Loucy (cell line): ENCODE measurements around the gene NPIPB8.
"Not testable (repeated sequence)": the region's sequence is repeated elsewhere in the genome, so short reads cannot be mapped to it uniquely, and the experiment has no call there.

Source experiments
- H2AFZ ChIP-seq: fragments of 200-600 bp; sonication (generic); 2 replicates; pipeline ENCODE4 v1.6.0; 2016; ENCODE audit warnings: antibody characterized with exemption, mild to moderate bottlenecking, low read length, moderate library complexity
- H3F3A ChIP-seq: fragments of 200-600 bp; 2 replicates; pipeline ENCODE4 v1.6.0; 2016; ENCODE audit warnings: antibody characterized with exemption, low read depth, mild to moderate bottlenecking
- H3K27me3 ChIP-seq: fragments of 200-600 bp; sonication (generic); 2 replicates; pipeline ENCODE4 v1.6.1; 2014; ENCODE audit warnings: low read length, mild to moderate bottlenecking; ENCODE audit not compliant: insufficient read depth, poor library complexity, severe bottlenecking
- H3K36me3 ChIP-seq: fragments of 200-600 bp; sonication (generic); 2 replicates; pipeline ENCODE4 v1.6.1; 2016; ENCODE audit warnings: low read length; ENCODE audit not compliant: insufficient read depth
- H3K4me1 ChIP-seq: fragments of 200-600 bp; sonication (generic); 2 replicates; pipeline ENCODE4 v1.5.1; 2014; ENCODE audit warnings: low read length, mild to moderate bottlenecking; ENCODE audit not compliant: insufficient read depth, poor library complexity, severe bottlenecking
- H3K4me2 ChIP-seq: fragments of 200-600 bp; sonication (generic); 2 replicates; pipeline ENCODE4 v1.6.0; 2014; ENCODE audit warnings: antibody characterized with exemption, low read length, low read depth, mild to moderate bottlenecking; ENCODE audit not compliant: poor library complexity, severe bottlenecking
- H3K4me3 ChIP-seq: fragments of 200-600 bp; sonication (generic); 2 replicates; pipeline ENCODE4 v1.5.1; 2014; ENCODE audit warnings: low read length, mild to moderate bottlenecking, mixed read lengths; ENCODE audit not compliant: poor library complexity, severe bottlenecking
- H3K79me2 ChIP-seq: fragments of 200-600 bp; sonication (generic); 2 replicates; pipeline ENCODE4 v1.6.1; 2014; ENCODE audit warnings: low read length; ENCODE audit not compliant: insufficient read depth
- H3K9ac ChIP-seq: fragments of 200-600 bp; sonication (generic); 2 replicates; pipeline ENCODE4 v1.6.0; 2014; ENCODE audit warnings: mild to moderate bottlenecking, low read depth, low read length, moderate library complexity; ENCODE audit not compliant: poor library complexity, severe bottlenecking
- H3K9me2 ChIP-seq: fragments of 200-600 bp; sonication (generic); replicated peaks from 2 replicates; pipeline ENCODE4 v1.6.1; 2016; ENCODE audit warnings: low read depth, low read length, mixed read lengths
- H3K9me3 ChIP-seq: fragments of 200-600 bp; sonication (generic); 2 replicates; pipeline ENCODE4 v1.6.1; 2014; ENCODE audit warnings: mild to moderate bottlenecking, antibody characterized with exemption, low read length, low read depth; ENCODE audit not compliant: insufficient read depth
- H4K20me1 ChIP-seq: fragments of 200-600 bp; sonication (generic); 2 replicates; pipeline ENCODE4 v1.6.0; 2014; ENCODE audit warnings: antibody characterized with exemption, low read length, mild to moderate bottlenecking; ENCODE audit not compliant: insufficient read depth, poor library complexity, severe bottlenecking
- CTCF ChIP-seq: fragments of 200-600 bp; sonication (generic); conservative IDR thresholded peaks from 2 replicates; pipeline ENCODE4 v1.5.1; 2014; ENCODE audit warnings: mild to moderate bottlenecking, antibody characterized with exemption, low read length
- EZH2phosphoT487 ChIP-seq: fragments of 200-600 bp; IDR thresholded peaks from 2 replicates; pipeline ENCODE4 v1.6.1; 2018; ENCODE audit warnings: antibody characterized with exemption, mild to moderate bottlenecking, moderate library complexity, borderline replicate concordance

Gene NPIPB8

GRCh38 chr16:28592979-28593553 lies 44.8 kb upstream of the NPIPB8 start:
- Histone ChIP-seq H2AFZ (no peak overlapping the region), H3F3A (no peaks in the 10 kb centered on the region), H4K20me1 (no peaks in the 10 kb centered on the region), H3K4me3 (no peak overlapping the region), H3K9me2 (no peaks in the 10 kb centered on the region), H3K36me3 (peaks cover 42% of the 10 kb centered on the region; the same call in 1 of the 2 replicates), H3K9ac (no peak overlapping the region), H3K79me2 (no peaks in the 10 kb centered on the region), H3K4me1 (no peaks in the 10 kb centered on the region), H3K4me2 (no peak overlapping the region), H3K27me3 (no peaks in the 10 kb centered on the region), H3K9me3 (no peaks in the 10 kb centered on the region)
- TF ChIP-seq EZH2phosphoT487, result no peak
- no peak for TF ChIP-seq CTCF

- H3K9me2 ChIP-seq, H3K4me3 ChIP-seq, H3F3A ChIP-seq, H3K4me1 ChIP-seq, H4K20me1 ChIP-seq, H2AFZ ChIP-seq, H3K79me2 ChIP-seq, H3K9me3 ChIP-seq, H3K4me2 ChIP-seq, H3K9ac ChIP-seq, H3K27me3 ChIP-seq: not testable (repeated sequence)
- peaks cover 24% of the 10 kb centered on the region; the same call in 1 of the 2 replicates for H3K36me3 ChIP-seq
Observed at GRCh38 chr16:28595451-28595850, 42.4 kb upstream of the NPIPB8 start.

DNA sequence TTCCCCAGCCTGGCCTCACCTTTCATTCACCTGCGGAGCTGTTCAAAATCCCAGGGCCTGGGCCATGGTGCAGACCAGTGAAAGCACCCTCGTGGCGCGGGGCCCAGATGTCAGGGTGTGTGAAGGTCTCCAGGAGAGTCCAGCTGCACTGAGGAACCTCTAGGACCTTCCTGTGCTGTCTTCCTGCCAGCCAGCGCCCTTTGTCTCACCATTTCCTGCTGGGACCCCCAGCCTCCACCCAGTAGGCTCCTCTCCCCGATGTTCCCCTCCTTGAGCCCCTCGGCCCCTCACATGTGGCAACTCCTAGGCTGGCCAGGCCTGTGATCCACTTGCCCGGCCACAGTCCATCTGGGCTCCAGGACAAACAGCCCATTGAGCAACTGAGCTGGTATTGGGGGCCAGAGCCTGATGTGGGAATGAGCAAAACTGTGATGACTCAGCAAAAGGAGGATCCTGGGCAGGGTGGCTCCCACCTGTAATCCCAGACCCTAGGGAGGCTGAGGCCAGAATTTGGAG lies 41.7 kb upstream of the NPIPB8 start:
- Histone ChIP-seq H3K9ac (no peak overlapping the region), H3K4me2 (no peak overlapping the region)
- TF ChIP-seq EZH2phosphoT487 (no peak), CTCF (no peak)

More for the DNA sequence above, 41.7 kb upstream of the NPIPB8 start:
- no peak overlapping the region for H3K4me3 ChIP-seq
- H3K4me1 ChIP-seq, result no peaks in the 10 kb centered on the region
- H3K79me2 ChIP-seq, result no peaks in the 10 kb centered on the region
- H2AFZ ChIP-seq, result no peak overlapping the region
- no peaks in the 10 kb centered on the region for H4K20me1 ChIP-seq
- no peaks in the 10 kb centered on the region for H3F3A ChIP-seq
- H3K9me2 ChIP-seq, result no peaks in the 10 kb centered on the region
- no peaks in the 10 kb centered on the region for H3K9me3 ChIP-seq
- H3K36me3 ChIP-seq, result peaks cover 17% of the 10 kb centered on the region; the same call in 1 of the 2 replicates
- no peaks in the 10 kb centered on the region for H3K27me3 ChIP-seq
